GM19193 (cell line): Measurements from ENCODE around the gene HS3ST4.

Experiments used
- POLR2A ChIP-seq: IDR thresholded peaks from 4 replicates; pipeline ENCODE4 v1.6.1; 2011; ENCODE audit not compliant: insufficient read depth, insufficient read length; ENCODE audit errors: extremely low read depth

Gene HS3ST4

GRCh38 chr16:26118575-26118974, 426.8 kb downstream of the HS3ST4 start:
- TF ChIP-seq POLR2A: no peak

DNA sequence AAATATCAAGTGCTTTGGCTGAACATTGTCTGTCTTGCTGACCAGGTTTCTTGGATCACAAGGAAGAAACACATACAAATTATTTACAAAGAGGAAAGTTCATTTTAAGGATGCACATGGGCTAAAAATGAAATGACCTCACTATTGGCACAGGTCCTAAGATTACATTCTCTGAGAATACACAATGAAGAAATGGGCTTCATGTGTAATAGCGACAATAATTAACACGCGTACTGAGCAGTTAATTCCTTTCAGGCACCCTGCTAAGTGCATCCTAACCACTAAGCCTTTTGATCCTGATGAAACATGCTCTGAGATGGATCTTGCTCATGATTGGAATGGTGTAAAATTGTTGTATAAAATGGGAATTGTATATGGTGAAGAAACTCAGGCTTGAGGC, 429.0 kb downstream of the HS3ST4 start:
- no peak for TF ChIP-seq POLR2A

GRCh38 chr16:26128296-26128695, 436.5 kb downstream of the HS3ST4 start:
- TF ChIP-seq POLR2A: no peak

GRCh38 chr16:26129997-26130396, 438.2 kb downstream of the HS3ST4 start:
- TF ChIP-seq POLR2A: no peak

GRCh38 chr16:26133416-26134093, 441.8 kb downstream of the HS3ST4 start:
- TF ChIP-seq POLR2A: no peak

DNA sequence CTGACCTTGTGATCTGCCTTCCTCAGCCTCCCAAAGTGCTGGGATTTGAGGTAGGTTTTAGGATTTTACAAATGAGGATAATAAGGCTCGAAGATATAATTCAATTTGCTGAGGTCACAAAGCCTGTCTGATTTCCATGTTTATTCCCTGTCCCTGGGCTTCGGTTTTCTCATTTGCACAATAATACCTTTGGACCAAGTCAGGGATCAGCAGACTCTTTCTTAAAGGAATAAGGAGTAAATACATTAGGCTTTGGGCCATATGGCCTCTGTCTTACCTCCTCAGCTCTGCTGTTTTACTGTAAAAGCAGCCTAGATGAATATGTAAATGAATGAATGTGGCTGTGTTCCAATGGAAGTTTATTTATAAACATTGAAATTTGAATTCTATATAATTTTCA, 442.8 kb downstream of the HS3ST4 start:
- no peak for TF ChIP-seq POLR2A

- TF ChIP-seq POLR2A: no peak
Observed at GRCh38 chr16:26137956-26138355, 446.2 kb downstream of the HS3ST4 start.

GRCh38 chr16:26139091-26139490, 447.3 kb downstream of the HS3ST4 start:
- no peak for TF ChIP-seq POLR2A

GRCh38 chr16:26139884-26140283, 448.1 kb downstream of the HS3ST4 start:
- TF ChIP-seq POLR2A: no peak

GRCh38 chr16:26149364-26150190, 457.8 kb downstream of the HS3ST4 start:
- no peak for TF ChIP-seq POLR2A

- no peak for TF ChIP-seq POLR2A
Observed at GRCh38 chr16:26155221-26155620, 463.5 kb downstream of the HS3ST4 start.

- no peak for TF ChIP-seq POLR2A
Observed at GRCh38 chr16:26157319-26157718, 465.6 kb downstream of the HS3ST4 start.

- no peak for TF ChIP-seq POLR2A
Observed at GRCh38 chr16:26158142-26158759, 466.5 kb downstream of the HS3ST4 start.

GRCh38 chr16:26161461-26162180, 469.9 kb downstream of the HS3ST4 start:
- no peak for TF ChIP-seq POLR2A

DNA sequence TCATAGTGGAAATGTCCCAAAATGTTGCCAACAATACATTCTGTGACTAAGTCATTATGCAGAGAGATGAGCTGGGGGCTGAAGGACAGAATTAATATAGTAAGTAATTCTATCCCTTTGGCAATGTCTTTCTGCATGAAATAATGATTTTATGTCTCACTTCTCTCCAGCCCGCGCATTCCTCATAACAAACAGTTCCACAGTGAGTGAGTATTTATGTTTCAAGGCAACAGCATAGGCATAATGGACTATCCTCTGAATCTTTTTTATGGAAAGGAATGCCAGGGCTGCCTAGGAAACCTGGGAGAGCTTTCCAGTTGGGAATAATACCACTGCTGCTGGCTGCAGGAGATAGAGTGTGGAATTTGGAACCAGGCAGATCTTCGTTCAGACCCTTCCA, 477.7 kb downstream of the HS3ST4 start:
- no peak for TF ChIP-seq POLR2A
